ENCODE results near the gene SNX14.

DNA sequence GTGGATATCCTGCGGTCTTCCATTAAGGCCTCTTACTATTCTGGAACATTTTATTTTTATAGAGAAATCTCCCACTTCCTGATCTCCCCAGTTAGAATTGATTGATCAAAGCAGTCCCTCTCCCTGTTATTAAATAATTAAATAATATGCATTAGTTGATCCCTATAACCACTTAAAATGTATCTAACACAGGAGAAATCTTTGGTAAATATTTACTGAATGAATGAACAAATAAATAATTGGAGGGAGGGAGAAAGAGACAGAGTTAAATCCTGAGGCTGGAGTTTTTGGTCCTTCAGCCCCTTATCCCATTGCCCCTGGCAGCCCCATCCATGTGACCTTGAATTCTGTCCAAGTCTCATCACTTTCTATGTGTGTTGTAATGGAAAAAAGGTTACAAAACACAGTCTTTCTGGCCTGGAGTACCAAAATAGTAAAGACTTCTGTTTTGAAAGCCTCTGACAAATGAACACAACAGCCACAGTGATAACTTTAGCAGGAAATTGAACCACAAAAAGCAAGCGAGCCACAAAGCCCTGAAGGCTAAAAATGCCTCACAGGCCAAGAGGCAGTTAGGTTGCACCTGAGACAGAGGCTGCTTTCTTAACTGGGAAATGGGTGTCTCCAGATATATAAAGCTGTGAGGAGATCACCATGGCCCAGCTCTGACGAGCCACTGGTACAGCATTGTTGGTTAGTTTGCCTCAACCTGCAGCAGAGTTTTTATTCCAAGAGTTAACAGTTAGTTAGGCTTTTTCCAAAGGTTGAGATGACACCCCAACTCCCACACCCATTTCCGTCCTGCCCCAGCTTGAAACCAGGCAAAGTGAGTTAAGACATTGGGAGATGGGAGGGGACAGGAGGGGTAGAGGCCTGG, 132.5 kb downstream of the SNX14 start:
- TF ChIP-seq, protein P1, sequence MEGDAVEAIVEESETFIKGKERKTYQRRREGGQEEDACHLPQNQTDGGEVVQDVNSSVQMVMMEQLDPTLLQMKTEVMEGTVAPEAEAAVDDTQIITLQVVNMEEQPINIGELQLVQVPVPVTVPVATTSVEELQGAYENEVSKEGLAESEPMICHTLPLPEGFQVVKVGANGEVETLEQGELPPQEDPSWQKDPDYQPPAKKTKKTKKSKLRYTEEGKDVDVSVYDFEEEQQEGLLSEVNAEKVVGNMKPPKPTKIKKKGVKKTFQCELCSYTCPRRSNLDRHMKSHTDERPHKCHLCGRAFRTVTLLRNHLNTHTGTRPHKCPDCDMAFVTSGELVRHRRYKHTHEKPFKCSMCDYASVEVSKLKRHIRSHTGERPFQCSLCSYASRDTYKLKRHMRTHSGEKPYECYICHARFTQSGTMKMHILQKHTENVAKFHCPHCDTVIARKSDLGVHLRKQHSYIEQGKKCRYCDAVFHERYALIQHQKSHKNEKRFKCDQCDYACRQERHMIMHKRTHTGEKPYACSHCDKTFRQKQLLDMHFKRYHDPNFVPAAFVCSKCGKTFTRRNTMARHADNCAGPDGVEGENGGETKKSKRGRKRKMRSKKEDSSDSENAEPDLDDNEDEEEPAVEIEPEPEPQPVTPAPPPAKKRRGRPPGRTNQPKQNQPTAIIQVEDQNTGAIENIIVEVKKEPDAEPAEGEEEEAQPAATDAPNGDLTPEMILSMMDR (IDR thresholded peaks at IDR 0.05), result no peak
- TF ChIP-seq POLR2AphosphoS5 (IDR thresholded peaks at IDR 0.05), result no peak
